ENCODE measurements around the gene MPV17.

Gene MPV17

GRCh38 chr2:27316655-27317412 is 6.1 kb downstream of the MPV17 start:
- no peak for DNase-seq (ENCODE audit: extremely low read depth, low read depth)
- TF ChIP-seq, protein P1, sequence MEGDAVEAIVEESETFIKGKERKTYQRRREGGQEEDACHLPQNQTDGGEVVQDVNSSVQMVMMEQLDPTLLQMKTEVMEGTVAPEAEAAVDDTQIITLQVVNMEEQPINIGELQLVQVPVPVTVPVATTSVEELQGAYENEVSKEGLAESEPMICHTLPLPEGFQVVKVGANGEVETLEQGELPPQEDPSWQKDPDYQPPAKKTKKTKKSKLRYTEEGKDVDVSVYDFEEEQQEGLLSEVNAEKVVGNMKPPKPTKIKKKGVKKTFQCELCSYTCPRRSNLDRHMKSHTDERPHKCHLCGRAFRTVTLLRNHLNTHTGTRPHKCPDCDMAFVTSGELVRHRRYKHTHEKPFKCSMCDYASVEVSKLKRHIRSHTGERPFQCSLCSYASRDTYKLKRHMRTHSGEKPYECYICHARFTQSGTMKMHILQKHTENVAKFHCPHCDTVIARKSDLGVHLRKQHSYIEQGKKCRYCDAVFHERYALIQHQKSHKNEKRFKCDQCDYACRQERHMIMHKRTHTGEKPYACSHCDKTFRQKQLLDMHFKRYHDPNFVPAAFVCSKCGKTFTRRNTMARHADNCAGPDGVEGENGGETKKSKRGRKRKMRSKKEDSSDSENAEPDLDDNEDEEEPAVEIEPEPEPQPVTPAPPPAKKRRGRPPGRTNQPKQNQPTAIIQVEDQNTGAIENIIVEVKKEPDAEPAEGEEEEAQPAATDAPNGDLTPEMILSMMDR (IDR thresholded peaks at IDR 0.05; ENCODE audit: low read depth, low read length) = no peak

DNA sequence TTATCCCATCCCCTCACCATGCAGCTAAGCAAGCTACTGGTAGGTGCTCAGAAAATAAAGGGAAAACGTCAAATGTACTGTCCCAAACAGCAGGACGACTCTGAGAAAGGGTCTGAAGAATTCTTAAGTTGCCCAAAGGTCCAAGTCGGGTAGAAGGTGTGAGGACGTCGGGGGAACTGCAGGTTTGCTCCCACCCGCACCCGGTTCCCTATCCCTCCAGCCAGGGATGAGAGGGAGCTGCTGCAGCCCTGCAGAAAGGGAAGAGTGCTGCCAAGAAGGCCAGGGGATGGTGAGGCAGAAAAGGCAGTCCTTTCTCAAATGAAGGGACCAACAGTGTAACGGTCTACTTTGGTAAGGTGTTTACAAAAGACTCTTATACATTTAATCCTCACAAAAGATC is 7.8 kb downstream of the MPV17 start:
- no peak for DNase-seq (ENCODE audit: extremely low read depth, low read depth)
- TF ChIP-seq, protein P1 (IDR thresholded peaks at IDR 0.05; ENCODE audit: low read depth, low read length) = no peak

GRCh38 chr2:27314709-27315108 is 8.2 kb downstream of the MPV17 start:
- TF ChIP-seq, protein P1 (IDR thresholded peaks at IDR 0.05; ENCODE audit: low read depth, low read length) = no peak

GRCh38 chr2:27313882-27314645 is 8.8 kb downstream of the MPV17 start:
- TF ChIP-seq, protein P1 (IDR thresholded peaks at IDR 0.05; ENCODE audit: low read depth, low read length) = no peak
- DNase-seq (ENCODE audit: extremely low read depth, low read depth) = no peak

More at GRCh38 chr2:27314709-27315108, 8.2 kb downstream of the MPV17 start:
- DNase-seq (ENCODE audit: extremely low read depth, low read depth) = no peak

- no peak for DNase-seq (ENCODE audit: extremely low read depth, low read depth)
- TF ChIP-seq, protein P1 (IDR thresholded peaks at IDR 0.05; ENCODE audit: low read depth, low read length) = no peak
Measured at GRCh38 chr2:27312152-27312551, 10.7 kb downstream of the MPV17 start.

- TF ChIP-seq, protein P1 (IDR thresholded peaks at IDR 0.05; ENCODE audit: low read depth, low read length) = no peak
- no peak for DNase-seq (ENCODE audit: extremely low read depth, low read depth)
Measured at GRCh38 chr2:27309651-27310050, 13.2 kb downstream of the MPV17 start.

DNA sequence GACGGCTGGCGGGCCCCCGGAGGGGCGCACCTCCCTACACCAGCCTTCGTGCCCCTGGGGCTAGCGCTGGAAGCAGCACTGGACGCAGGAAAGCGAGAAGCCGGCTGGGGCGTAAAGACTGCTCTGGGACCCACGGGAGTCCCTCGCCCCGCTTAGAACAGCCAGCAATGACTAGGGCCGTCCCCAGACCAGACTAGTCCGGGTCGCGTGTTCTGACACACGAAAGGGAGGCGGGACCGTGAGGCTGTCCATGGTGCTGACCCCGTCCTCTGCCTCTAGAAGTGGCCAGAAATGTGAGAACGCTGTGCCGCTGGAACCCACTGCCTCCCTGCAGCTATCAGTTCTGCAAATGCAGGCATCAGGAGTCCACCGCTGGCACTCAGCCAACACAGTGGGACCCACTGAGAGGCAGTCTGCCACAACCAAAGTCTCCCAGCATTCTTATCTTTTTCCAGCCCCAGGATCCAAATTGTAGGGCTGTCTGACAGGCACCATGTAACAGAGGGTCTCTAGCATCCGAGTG is 14.5 kb downstream of the MPV17 start, which contains the start of gene UCN:
Gene UCN, minus strand, starts transcription at position 87 of the 523 bp plus-strand sequence. CDS start 550 bp downstream, outside the sequence.
- no peak for DNase-seq (ENCODE audit: extremely low read depth, low read depth)
- TF ChIP-seq, protein P1 (IDR thresholded peaks at IDR 0.05; ENCODE audit: low read depth, low read length) = no peak
